Endodermal cell (in vitro differentiated cells): Measurements from ENCODE around the gene USHBP1. TPM values are rescaled to one million over a fixed set of nuclear protein-coding genes. Genes with fewer than 3 reads are reported as not detected.

Experiments
- DNase-seq: peaks from one replicate; pipeline ENCODE4 v3.0.0-alpha.2; 2017
- H3K27ac ChIP-seq: 2 replicates; pipeline ENCODE4 v1.5.1; 2013; ENCODE audit warnings: mild to moderate bottlenecking, low read depth, low read length, moderate library complexity
- H3K27me3 ChIP-seq: 2 replicates; pipeline ENCODE4 v1.6.1; 2013; ENCODE audit warnings: mild to moderate bottlenecking, low read length, moderate library complexity; ENCODE audit not compliant: insufficient read depth, control insufficient read depth, poor library complexity, severe bottlenecking
- H3K36me3 ChIP-seq: 2 replicates; pipeline ENCODE4 v1.7.0; 2013; ENCODE audit warnings: mild to moderate bottlenecking, low read length, moderate library complexity; ENCODE audit not compliant: control insufficient read depth, insufficient read depth
- H3K4me1 ChIP-seq: one replicate; pipeline ENCODE4 v1.7.0; 2013; ENCODE audit warnings: low read length; ENCODE audit not compliant: control insufficient read depth, insufficient read depth
- H3K4me3 ChIP-seq: 2 replicates; pipeline ENCODE4 v1.5.1; 2013; ENCODE audit warnings: mild to moderate bottlenecking, low read length, moderate library complexity
- H3K9ac ChIP-seq: 2 replicates; pipeline ENCODE4 v1.6.1; 2013; ENCODE audit warnings: mild to moderate bottlenecking, low read length, moderate library complexity; ENCODE audit not compliant: poor library complexity, severe bottlenecking; ENCODE audit errors: extremely low read depth
- H3K9me3 ChIP-seq: 2 replicates; pipeline ENCODE4 v1.6.1; 2013; ENCODE audit warnings: mild to moderate bottlenecking, low read length, moderate library complexity; ENCODE audit not compliant: control insufficient read depth
- H3K27ac Mint-ChIP-seq: 2 replicates; pipeline ENCODE4 v1.8.0; 2020; ENCODE audit warnings: mixed read lengths
- H3K27me3 Mint-ChIP-seq: 2 replicates; pipeline ENCODE4 v1.8.0; 2021; ENCODE audit warnings: mild to moderate bottlenecking, mixed read lengths; ENCODE audit not compliant: insufficient read depth
- H3K36me3 Mint-ChIP-seq: 2 replicates; pipeline ENCODE4 v1.8.0; 2020; ENCODE audit warnings: low read depth, mixed read lengths
- H3K4me1 Mint-ChIP-seq: 2 replicates; pipeline ENCODE4 v1.8.0; 2020; ENCODE audit warnings: mixed read lengths
- H3K4me3 Mint-ChIP-seq: 2 replicates; pipeline ENCODE4 v1.8.0; 2020; ENCODE audit warnings: mild to moderate bottlenecking, moderate library complexity, mixed read lengths
- H3K9me3 Mint-ChIP-seq: 2 replicates; pipeline ENCODE4 v1.8.0; 2020; ENCODE audit warnings: mild to moderate bottlenecking, mixed read lengths
- CTCF ChIP-seq: fragments of 200-600 bp; sonication (generic); conservative IDR thresholded peaks from 2 replicates; pipeline ENCODE4 v1.5.0; 2021; ENCODE audit warnings: antibody characterized with exemption, mild to moderate bottlenecking
- WGBS, 2 experiments: methylation state at CpG; one replicate each; pipeline versions ENCODE4 v1.1.5 to v1.1.7; 2013; ENCODE audit warnings: missing lambda C conversion rate in 2 of 2, mixed read lengths in 1 of 2; ENCODE audit not compliant: insufficient coverage in 1 of 2, insufficient read length in 1 of 2; 5-methylcytosine and 5-hydroxymethylcytosine counted together
- total RNA-seq, 2 donors: library from RNA; stranded (reverse); fragmentation: NEBNext Ultra II Directional in 1 of 2; extraction: Animal tissue kit (Norgen Biotek cat#: 25700) in 1 of 2; gene quantifications; 2 replicates in 1 of 2; 3 replicates in 1 of 2; pipeline ENCODE4 v1.2.1, GENCODE V29; 2021

The USHBP1 gene
- total RNA-seq, 2 donors from 2014 or later, result 3.8 to 6.2 TPM

GRCh38 chr19:17210296-17210695, 54.2 kb downstream of the USHBP1 start:
- Mint-ChIP-seq H3K36me3 (peaks cover 34% of the 10 kb centered on the region), H3K27ac (no peak overlapping the region), H3K9me3 (no peaks in the 10 kb centered on the region), H3K4me1 (peaks cover 4% of the 10 kb centered on the region), H3K27me3 (no peaks in the 10 kb centered on the region), H3K4me3 (no peak overlapping the region)
- Histone ChIP-seq H3K4me3 (no peak overlapping the region), H3K9ac (no peak overlapping the region), H3K27me3 (no peaks in the 10 kb centered on the region), H3K27ac (no peak overlapping the region), H3K9me3 (no peaks in the 10 kb centered on the region), H3K4me1 (peaks cover 3% of the 10 kb centered on the region), H3K36me3 (peaks cover 37% of the 10 kb centered on the region)
- DNase-seq, result no peak
- no peak for TF ChIP-seq CTCF
- 94 to 99% methylated on average over 10 to 14 of the region's 14 CpGs for WGBS, 2 experiments

DNA sequence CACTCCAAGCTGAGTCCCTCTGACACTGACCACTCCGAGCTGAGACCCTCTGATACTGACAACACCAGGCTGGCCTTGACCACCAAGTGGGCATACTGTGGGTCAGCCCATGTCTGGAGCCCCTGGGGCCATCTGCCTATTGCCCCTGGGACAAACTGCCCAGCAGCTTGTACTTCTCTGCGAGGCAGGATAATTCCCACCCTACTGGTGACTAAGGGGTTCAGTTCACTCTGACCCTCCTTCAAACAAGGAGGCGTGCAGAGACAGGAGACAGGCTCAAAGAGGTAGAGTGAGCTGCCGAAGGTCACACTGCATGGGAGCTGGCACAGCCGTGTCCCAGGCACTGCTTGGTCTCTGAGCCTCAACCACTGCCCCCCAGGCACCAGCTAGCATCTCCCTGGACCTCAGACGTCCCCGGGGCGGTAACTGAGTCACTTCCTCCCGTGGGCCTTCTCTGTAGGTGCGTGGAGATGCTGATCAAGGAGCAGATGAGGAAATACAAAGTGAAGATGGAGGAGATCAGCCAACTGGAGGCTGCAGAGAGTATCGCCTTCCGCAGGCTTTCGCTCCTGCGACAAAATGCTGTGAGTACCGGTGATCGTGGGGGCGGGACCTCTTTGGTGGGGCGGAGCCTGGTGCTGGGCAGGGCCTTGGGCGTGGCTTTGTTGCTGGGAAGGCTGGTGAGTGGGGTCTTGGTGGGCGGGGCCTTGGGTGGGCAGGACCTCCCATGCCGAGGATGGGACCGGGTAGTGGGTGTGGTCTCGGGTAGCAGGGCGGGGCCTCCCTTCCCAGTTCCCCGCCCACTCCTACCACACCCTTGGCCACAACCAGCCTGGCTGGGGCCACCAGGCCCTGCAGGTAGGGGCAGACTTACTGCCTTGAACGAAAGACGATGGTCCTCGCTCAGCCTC, 55.2 kb downstream of the USHBP1 start:
- TF ChIP-seq CTCF, result no peak
- no peak overlapping the region for H3K4me3 Mint-ChIP-seq

DNA sequence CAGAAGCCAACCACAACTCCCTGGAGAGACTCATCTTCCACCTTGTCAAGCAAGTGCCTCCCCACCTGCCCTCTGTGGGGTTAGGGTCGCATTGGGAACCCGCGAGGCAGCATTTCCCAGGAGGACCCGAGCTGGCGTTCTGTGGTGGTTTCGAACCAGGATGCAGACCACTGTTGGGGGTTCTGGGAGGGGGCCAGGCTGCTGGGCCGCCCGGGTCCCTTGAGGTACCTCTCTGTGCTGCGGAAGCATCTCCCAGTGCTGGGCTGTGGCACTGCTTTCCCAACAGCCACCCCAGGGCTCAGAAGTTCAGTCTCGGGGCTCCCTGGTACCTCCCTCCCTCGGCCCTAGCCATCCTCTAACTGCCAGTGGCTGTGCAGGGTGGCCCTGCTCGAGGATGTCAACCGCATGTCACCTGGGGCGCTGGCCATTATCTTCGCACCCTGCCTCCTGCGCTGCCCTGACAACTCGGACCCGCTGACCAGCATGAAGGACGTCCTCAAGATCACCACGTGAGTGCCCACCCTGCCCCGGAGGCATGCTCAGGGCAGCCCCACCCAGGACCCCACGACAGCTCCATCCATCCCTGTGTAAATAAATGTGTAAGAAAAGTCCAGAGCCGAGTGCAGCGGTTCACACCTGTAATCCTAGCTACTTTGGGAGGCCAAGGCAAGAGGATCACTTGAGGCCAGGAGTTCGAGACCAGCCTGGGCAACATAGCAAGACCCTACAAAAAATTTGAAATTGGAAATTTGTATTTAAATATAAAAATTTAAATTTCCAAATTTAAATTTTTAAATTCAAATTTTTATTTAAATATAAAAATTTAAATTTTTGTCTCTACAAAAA, 57.6 kb downstream of the USHBP1 start:
- Histone ChIP-seq H3K4me1 (no peaks in the 10 kb centered on the region), H3K27me3 (no peaks in the 10 kb centered on the region), H3K27ac (no peak overlapping the region), H3K4me3 (no peak overlapping the region), H3K36me3 (peaks cover 46% of the 10 kb centered on the region), H3K9me3 (no peaks in the 10 kb centered on the region), H3K9ac (no peak overlapping the region)
- Mint-ChIP-seq H3K4me1 (no peaks in the 10 kb centered on the region), H3K27me3 (no peaks in the 10 kb centered on the region), H3K9me3 (no peaks in the 10 kb centered on the region), H3K4me3 (no peak overlapping the region), H3K36me3 (peaks cover 62% of the 10 kb centered on the region), H3K27ac (no peak overlapping the region)
- WGBS, 2 experiments, result 97 to 100% methylated on average over 21 to 25 of the region's 25 CpGs
- no peak for DNase-seq
- TF ChIP-seq CTCF, result no peak

More for the DNA sequence above, 55.2 kb downstream of the USHBP1 start:
- peak; percentile 100 for DNase-seq
- Mint-ChIP-seq H3K36me3 (peaks cover 40% of the 10 kb centered on the region), H3K27ac (peak overlapping the region; percentile 68), H3K27me3 (no peaks in the 10 kb centered on the region), H3K4me1 (no peaks in the 10 kb centered on the region), H3K9me3 (no peaks in the 10 kb centered on the region)
- no peak overlapping the region for H3K27ac ChIP-seq
- no peak overlapping the region for H3K4me3 ChIP-seq
- peaks cover 37% of the 10 kb centered on the region for H3K36me3 ChIP-seq
- H3K27me3 ChIP-seq, result no peaks in the 10 kb centered on the region
- peaks cover 1% of the 10 kb centered on the region for H3K4me1 ChIP-seq
- WGBS, 2 experiments, result 67 to 71% methylated on average over 17 to 24 of the region's 28 CpGs
- H3K9me3 ChIP-seq, result no peaks in the 10 kb centered on the region
- no peak overlapping the region for H3K9ac ChIP-seq
